Measurements from ENCODE around the gene CCDC30.

The CCDC30 gene

GRCh38 chr1:42420911-42421585 lies 42.0 kb upstream of the CCDC30 start:
- in situ Hi-C loops (cut with HindIII; ENCODE audit: low sequenced_read_pairs), result no loop called here
- DNase-seq (ENCODE audit: low read depth), result peak; percentile 93
- TF ChIP-seq CTCF (IDR thresholded peaks at IDR 0.05; ENCODE audit: low read depth, low read length, missing control alignments), result no peak
- no peak overlapping the region for H3K4me3 ChIP-seq (ENCODE audit: low read depth, low read length)

DNA sequence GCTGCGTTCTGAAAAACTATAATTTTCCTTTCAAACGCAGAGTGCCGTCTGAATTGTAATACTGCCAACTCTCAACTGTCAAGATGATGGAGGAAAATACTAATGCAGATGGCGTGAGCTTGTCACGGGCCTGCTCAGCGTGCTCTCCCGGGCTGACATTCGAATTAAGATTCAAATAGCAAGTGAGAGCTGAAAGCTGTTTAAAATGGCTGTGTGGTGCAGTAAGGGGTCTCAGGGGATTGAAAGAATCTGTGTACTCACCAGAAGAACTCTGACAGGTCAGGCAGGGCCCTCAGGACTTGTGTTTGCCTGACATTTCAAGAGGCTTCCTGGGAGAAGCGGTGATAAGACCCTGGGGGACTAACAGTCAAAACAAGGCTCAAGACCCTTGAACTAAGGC lies 40.3 kb upstream of the CCDC30 start:
- no peak for TF ChIP-seq CTCF (IDR thresholded peaks at IDR 0.05; ENCODE audit: low read depth, low read length, missing control alignments)
- DNase-seq (ENCODE audit: low read depth), result no peak
- no peak overlapping the region for H3K4me3 ChIP-seq (ENCODE audit: low read depth, low read length)
- in situ Hi-C loops (cut with HindIII; ENCODE audit: low sequenced_read_pairs), result no loop called here

- no peak overlapping the region for H3K4me3 ChIP-seq (ENCODE audit: low read depth, low read length)
- no peak for TF ChIP-seq CTCF (IDR thresholded peaks at IDR 0.05; ENCODE audit: low read depth, low read length, missing control alignments)
- in situ Hi-C loops (cut with HindIII; ENCODE audit: low sequenced_read_pairs), result no loop called here
- no peak for DNase-seq (ENCODE audit: low read depth)
These were observed 39.4 kb upstream of the CCDC30 start for GRCh38 chr1:42423681-42424080.

DNA sequence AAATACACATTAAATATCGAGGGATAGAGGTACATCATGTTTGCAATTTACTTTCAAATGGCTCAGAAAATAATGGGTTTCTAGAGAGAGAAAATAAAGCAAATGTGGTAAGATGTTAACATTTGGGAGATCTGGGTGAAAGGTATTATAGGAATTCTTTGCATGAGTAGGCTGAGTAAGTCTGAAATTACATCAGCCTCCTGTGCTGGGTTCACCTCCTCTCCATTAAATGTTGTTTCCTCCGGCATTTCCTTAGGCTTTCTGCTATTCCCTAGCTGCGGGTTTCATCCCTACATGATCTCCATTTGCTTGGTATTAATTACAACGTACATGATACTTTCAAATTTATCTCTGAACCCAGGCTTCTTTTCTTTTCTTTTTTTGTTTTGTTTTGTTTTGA lies 38.9 kb upstream of the CCDC30 start:
- no peak for DNase-seq (ENCODE audit: low read depth)
- H3K4me3 ChIP-seq (ENCODE audit: low read depth, low read length), result no peak overlapping the region
- no peak for TF ChIP-seq CTCF (IDR thresholded peaks at IDR 0.05; ENCODE audit: low read depth, low read length, missing control alignments)
- in situ Hi-C loops (cut with HindIII; ENCODE audit: low sequenced_read_pairs), result no loop called here

DNA sequence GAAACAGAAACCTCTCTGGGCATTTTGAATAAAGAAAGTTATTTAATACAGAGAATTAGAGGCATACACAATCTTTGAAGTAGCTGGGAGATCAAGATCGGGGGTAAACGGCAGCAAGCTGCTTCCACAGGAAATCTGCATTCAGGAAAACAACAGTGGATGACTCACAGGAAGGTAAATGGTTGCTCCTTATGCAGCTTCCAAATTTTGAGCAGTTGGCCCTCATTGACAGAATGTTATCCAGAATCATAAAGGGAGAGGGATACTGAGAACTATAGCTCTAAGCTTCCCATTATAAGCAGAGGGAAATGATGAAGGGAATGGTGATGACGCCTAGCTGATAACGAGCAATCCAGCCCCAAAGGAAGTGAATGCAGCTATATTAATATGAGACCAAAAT lies 35.8 kb upstream of the CCDC30 start:
- H3K4me3 ChIP-seq (ENCODE audit: low read depth, low read length), result no peak overlapping the region
- TF ChIP-seq CTCF (IDR thresholded peaks at IDR 0.05; ENCODE audit: low read depth, low read length, missing control alignments), result no peak
- in situ Hi-C loops (cut with HindIII; ENCODE audit: low sequenced_read_pairs), result no loop called here
- DNase-seq (ENCODE audit: low read depth), result no peak

GRCh38 chr1:42429603-42430002 lies 33.5 kb upstream of the CCDC30 start:
- in situ Hi-C loops (cut with HindIII; ENCODE audit: low sequenced_read_pairs), result no loop called here
- no peak for DNase-seq (ENCODE audit: low read depth)
- no peak for TF ChIP-seq CTCF (IDR thresholded peaks at IDR 0.05; ENCODE audit: low read depth, low read length, missing control alignments)
- no peak overlapping the region for H3K4me3 ChIP-seq (ENCODE audit: low read depth, low read length)

Measured in astrocyte of the cerebellum (primary cell).